GM19240 (cell line): ENCODE data around the gene GTF2IRD1.

ENCODE experiments used
- DNase-seq: peaks from one replicate; pipeline ENCODE4 v3.0.0; 2011; ENCODE audit warnings: low spot score; ENCODE audit not compliant: insufficient read length

The GTF2IRD1 gene

GRCh38 chr7:74464931-74465886 lies 11.5 kb downstream of the GTF2IRD1 start:
- no peak for DNase-seq

GRCh38 chr7:74466196-74466813 lies 12.6 kb downstream of the GTF2IRD1 start:
- no peak for DNase-seq

GRCh38 chr7:74467876-74468275 lies 14.2 kb downstream of the GTF2IRD1 start:
- DNase-seq, result no peak

GRCh38 chr7:74470504-74470903 lies 16.8 kb downstream of the GTF2IRD1 start:
- DNase-seq, result no peak

- no peak for DNase-seq
These were observed 19.4 kb downstream of the GTF2IRD1 start for GRCh38 chr7:74473116-74473515.

GRCh38 chr7:74474271-74474865 lies 20.7 kb downstream of the GTF2IRD1 start:
- DNase-seq, result no peak

GRCh38 chr7:74475243-74475986 lies 21.7 kb downstream of the GTF2IRD1 start:
- DNase-seq, result no peak

- no peak for DNase-seq
These were observed 22.3 kb downstream of the GTF2IRD1 start for GRCh38 chr7:74475987-74476350.

GRCh38 chr7:74476626-74477025 lies 22.9 kb downstream of the GTF2IRD1 start:
- DNase-seq, result no peak

GRCh38 chr7:74478671-74479065 lies 25.0 kb downstream of the GTF2IRD1 start:
- DNase-seq, result no peak

GRCh38 chr7:74479066-74479781 lies 25.5 kb downstream of the GTF2IRD1 start:
- DNase-seq, result no peak

GRCh38 chr7:74479961-74480829 lies 26.5 kb downstream of the GTF2IRD1 start:
- DNase-seq, result no peak

- no peak for DNase-seq
These were observed 27.2 kb downstream of the GTF2IRD1 start for GRCh38 chr7:74480861-74481417.

- no peak for DNase-seq
These were observed 27.9 kb downstream of the GTF2IRD1 start for GRCh38 chr7:74481458-74482196.

- DNase-seq, result no peak
These were observed 28.4 kb downstream of the GTF2IRD1 start for GRCh38 chr7:74482197-74482467.

GRCh38 chr7:74482629-74483401 lies 29.1 kb downstream of the GTF2IRD1 start:
- DNase-seq, result no peak

GRCh38 chr7:74483402-74484336 lies 30.0 kb downstream of the GTF2IRD1 start:
- no peak for DNase-seq
